Naive thymus-derived CD4-positive, alpha-beta T cell (primary cell): ENCODE measurements around the gene TTC34. TPM values are rescaled to one million over a fixed set of nuclear protein-coding genes. Genes with fewer than 3 reads are reported as not detected.
"Not testable (repeated sequence)": the region's sequence is repeated elsewhere in the genome, so short reads cannot be mapped to it uniquely, and the experiment has no call there.

Experiments
- ATAC-seq: fragments of 150-1000 bp; cut with Tn5 transposase; 2 replicates; pipeline ENCODE4 v1.10.0; 2021; ENCODE audit warnings: mild to moderate bottlenecking, moderate library complexity
- CTCF ChIA-PET: fragments of 350-600 bp; sonication (Branson Sonifier 250); formaldehyde crosslinking; loops from one replicate; lab custom pipeline; 2021; ENCODE audit warnings: antibody characterized with exemption; lab: Charles Lee
- POLR2A ChIA-PET: fragments of 350-600 bp; sonication (Branson Sonifier 250); formaldehyde crosslinking; loops from one replicate; lab custom pipeline; 2021; ENCODE audit warnings: antibody characterized with exemption, inconsistent platforms; lab: Charles Lee
- DNase-seq, 9 donors: peaks; one replicate each; pipeline versions ENCODE4 v3.0.0 to v3.0.0-alpha.2; 2020 to 2022; ENCODE audit warnings: mixed read lengths in 1 of 9
- H3K27ac ChIP-seq: one replicate; pipeline ENCODE4 v1.7.0; 2013; ENCODE audit warnings: mild to moderate bottlenecking, low read depth, low read length, moderate library complexity
- H3K27me3 ChIP-seq, 2 donors: one replicate each; pipeline ENCODE4 v1.7.0; 2013; ENCODE audit warnings: low read length in 2 of 2, mild to moderate bottlenecking in 2 of 2, moderate library complexity in 2 of 2; ENCODE audit not compliant: control insufficient read depth in 2 of 2, insufficient read depth in 2 of 2
- H3K36me3 ChIP-seq, 3 experiments: 1 replicate in 2 of 3; 2 replicates in 1 of 3; pipeline ENCODE4 v1.7.0; 2013; ENCODE audit warnings: low read length in 3 of 3, mild to moderate bottlenecking in 3 of 3, moderate library complexity in 1 of 3; ENCODE audit not compliant: insufficient read depth in 3 of 3, control insufficient read depth in 2 of 3
- H3K4me1 ChIP-seq, 2 donors: one replicate each; pipeline ENCODE4 v1.7.0; 2013; ENCODE audit warnings: low read length in 2 of 2, mild to moderate bottlenecking in 2 of 2, moderate library complexity in 1 of 2; ENCODE audit not compliant: control insufficient read depth in 2 of 2, insufficient read depth in 2 of 2
- H3K4me3 ChIP-seq: 2 replicates; pipeline ENCODE4 v1.7.0; 2013; ENCODE audit warnings: mild to moderate bottlenecking, low read length
- H3K9me3 ChIP-seq, 3 experiments: 1 replicate in 2 of 3; 2 replicates in 1 of 3; pipeline ENCODE4 v1.7.0; 2013; ENCODE audit warnings: low read length in 3 of 3; ENCODE audit not compliant: control insufficient read depth in 2 of 3
- H3K27ac Mint-ChIP-seq, 9 donors: one replicate each; pipeline ENCODE4 v1.8.0; 2020 to 2022; ENCODE audit warnings: mixed read lengths in 9 of 9, mild to moderate bottlenecking in 8 of 9, moderate library complexity in 5 of 9, inconsistent platforms in 2 of 9
- H3K27me3 Mint-ChIP-seq, 5 donors: one replicate each; pipeline ENCODE4 v1.8.0; 2021 to 2022; ENCODE audit warnings: mixed read lengths in 5 of 5, mild to moderate bottlenecking in 1 of 5
- H3K36me3 Mint-ChIP-seq, 5 donors: one replicate each; pipeline ENCODE4 v1.8.0; 2020 to 2022; ENCODE audit warnings: mixed read lengths in 5 of 5, mild to moderate bottlenecking in 3 of 5, inconsistent platforms in 1 of 5
- H3K4me1 Mint-ChIP-seq, 7 donors: one replicate each; pipeline ENCODE4 v1.8.0; 2020 to 2022; ENCODE audit warnings: mixed read lengths in 7 of 7, mild to moderate bottlenecking in 3 of 7, inconsistent platforms in 1 of 7
- H3K4me3 Mint-ChIP-seq, 10 donors: one replicate each; pipeline ENCODE4 v1.8.0; 2020 to 2022; ENCODE audit warnings: mild to moderate bottlenecking in 10 of 10, mixed read lengths in 10 of 10, moderate library complexity in 6 of 10, inconsistent platforms in 2 of 10
- H3K9me3 Mint-ChIP-seq, 11 donors: one replicate each; pipeline ENCODE4 v1.8.0; 2020 to 2022; ENCODE audit warnings: mixed read lengths in 11 of 11, mild to moderate bottlenecking in 4 of 11, inconsistent platforms in 1 of 11, moderate library complexity in 1 of 11
- intact Hi-C, 2 donors: fragments of 100-400 bp; cut with micrococcal nuclease; formaldehyde crosslinking; loops; one replicate each; pipeline ENCODE4 v1.15.1; 2023
- polyA plus RNA-seq, 2 donors: library from polyadenylated mRNA; unstranded; fragments of 300-500 nt; fragmentation: Illumina TruSeq; gene quantifications; one replicate each; pipeline ENCODE4 v1.2.3, GENCODE V29; 2021
- total RNA-seq, 6 experiments: library from RNA in 5 of 6; stranded (reverse) in 5 of 6; gene quantifications; 1 replicate in 5 of 6; 2 replicates in 1 of 6; pipeline ENCODE4 v1.2.3 and lab custom pipeline; 2021 to 2026

Gene TTC34
- total and polyA plus RNA-seq, 7 experiments from 2014 or later = 0.28 to 8.0 (median 2.1) TPM

GRCh38 chr1:2627746-2628145, 173.7 kb downstream of the TTC34 start:
- H3K9me3 ChIP-seq = no peaks in the 10 kb centered on the region
- no peaks in the 10 kb centered on the region for H3K36me3 ChIP-seq
- ATAC-seq (no peak), DNase-seq (no peak)
- peaks cover 0 to 10% (median 0%) of the 10 kb centered on the region in 5 donors for H3K36me3 Mint-ChIP-seq
- ChIA-PET CTCF (no interaction called here), POLR2A (no interaction called here)
- no peak overlapping the region for H3K27ac ChIP-seq
- peaks cover 0 to 6% of the 10 kb centered on the region in 2 donors for H3K27me3 ChIP-seq
- H3K27me3 Mint-ChIP-seq = peaks cover 34 to 46% (median 42%) of the 10 kb centered on the region in 5 donors
- H3K4me1 Mint-ChIP-seq = peaks cover 0 to 31% (median 24%) of the 10 kb centered on the region in 7 donors
- no peak overlapping the region for H3K4me3 ChIP-seq
- H3K9me3 Mint-ChIP-seq = peaks cover 0 to 10% (median 0%) of the 10 kb centered on the region in 11 donors
- intact Hi-C loops = no loop called here
- H3K4me3 Mint-ChIP-seq = peak overlapping the region in 6 of 10 donors; percentile 5 to 73 (median 51)
- H3K27ac Mint-ChIP-seq = no peak overlapping the region
- peaks cover 0 to 6% of the 10 kb centered on the region in 2 donors for H3K4me1 ChIP-seq

- peaks cover 0 to 39% (median 29%) of the 10 kb centered on the region in 7 donors for H3K4me1 Mint-ChIP-seq
Observed at GRCh38 chr1:2625748-2626147, 175.7 kb downstream of the TTC34 start.

GRCh38 chr1:2625311-2625710, 176.2 kb downstream of the TTC34 start:
- peaks cover 30 to 51% (median 33%) of the 10 kb centered on the region in 5 donors for H3K27me3 Mint-ChIP-seq
- Histone ChIP-seq H3K4me3 (no peak overlapping the region), H3K9me3 (peaks cover 0 to 5% (median 0%) of the 10 kb centered on the region in 3 experiments), H3K27ac (no peak overlapping the region), H3K4me1 (peaks cover 0 to 14% of the 10 kb centered on the region in 2 donors), H3K27me3 (peaks cover 0 to 6% of the 10 kb centered on the region in 2 donors), H3K36me3 (no peaks in the 10 kb centered on the region)
- peaks cover 0 to 5% (median 3%) of the 10 kb centered on the region in 11 donors for H3K9me3 Mint-ChIP-seq
- H3K27ac Mint-ChIP-seq = no peak overlapping the region
- CTCF ChIA-PET = no interaction called here
- H3K4me3 Mint-ChIP-seq = no peak overlapping the region
- POLR2A ChIA-PET = interaction anchor here (0.6 to 1.6 kb wide), 2 partner anchors 69 to 620 kb away, joined by 3 to 4 read pairs; partner anchors contain the start of gene TNFRSF14
- peaks cover 0 to 4% (median 0%) of the 10 kb centered on the region in 5 donors for H3K36me3 Mint-ChIP-seq
- no peak for DNase-seq
- ATAC-seq = no peak
- intact Hi-C loops = no loop called here
- peaks cover 0 to 34% (median 25%) of the 10 kb centered on the region in 7 donors for H3K4me1 Mint-ChIP-seq

More at GRCh38 chr1:2625748-2626147, 175.7 kb downstream of the TTC34 start:
- H3K27ac Mint-ChIP-seq, DNase-seq, H3K27me3 ChIP-seq, CTCF ChIA-PET, H3K36me3 Mint-ChIP-seq, H3K27ac ChIP-seq, H3K9me3 ChIP-seq, H3K36me3 ChIP-seq, ATAC-seq, intact Hi-C loops, H3K4me3 ChIP-seq, H3K9me3 Mint-ChIP-seq, POLR2A ChIA-PET, H3K4me3 Mint-ChIP-seq: not testable (repeated sequence)
- peaks cover 0 to 14% of the 10 kb centered on the region in 2 donors for H3K4me1 ChIP-seq
- H3K27me3 Mint-ChIP-seq = peaks cover 34 to 52% (median 36%) of the 10 kb centered on the region in 5 donors

GRCh38 chr1:2624735-2625300, 176.7 kb downstream of the TTC34 start:
- DNase-seq = no peak
- H3K9me3 Mint-ChIP-seq = peaks cover 0 to 8% (median 4%) of the 10 kb centered on the region in 11 donors
- no peaks in the 10 kb centered on the region for H3K36me3 ChIP-seq
- H3K27me3 ChIP-seq = peaks cover 0 to 6% of the 10 kb centered on the region in 2 donors
- intact Hi-C loops = no loop called here
- peaks cover 0 to 14% of the 10 kb centered on the region in 2 donors for H3K4me1 ChIP-seq
- no peak overlapping the region for H3K27ac Mint-ChIP-seq
- POLR2A ChIA-PET = interaction anchor here (0.6 to 1.6 kb wide), 2 partner anchors 69 to 619 kb away, joined by 3 to 4 read pairs; partner anchors contain the start of gene TNFRSF14
- H3K27ac ChIP-seq = no peak overlapping the region
- CTCF ChIA-PET = no interaction called here
- peaks cover 0 to 7% (median 0%) of the 10 kb centered on the region in 3 experiments for H3K9me3 ChIP-seq
- ATAC-seq = no peak
- H3K4me3 ChIP-seq = no peak overlapping the region
- no peak overlapping the region for H3K4me3 Mint-ChIP-seq
- peaks cover 0 to 7% (median 4%) of the 10 kb centered on the region in 5 donors for H3K36me3 Mint-ChIP-seq
- H3K27me3 Mint-ChIP-seq = peaks cover 25 to 48% (median 33%) of the 10 kb centered on the region in 5 donors
- H3K4me1 Mint-ChIP-seq = peaks cover 0 to 34% (median 24%) of the 10 kb centered on the region in 7 donors

GRCh38 chr1:2623571-2624337, 177.7 kb downstream of the TTC34 start:
- Histone ChIP-seq H3K9me3 (peaks cover 0 to 7% (median 0%) of the 10 kb centered on the region in 3 experiments), H3K4me3 (no peak overlapping the region), H3K36me3 (no peaks in the 10 kb centered on the region), H3K4me1 (peaks cover 0 to 14% of the 10 kb centered on the region in 2 donors), H3K27me3 (no peaks in the 10 kb centered on the region), H3K27ac (no peak overlapping the region)
- ATAC-seq (no peak), DNase-seq (no peak)
- Mint-ChIP-seq H3K27me3 (peaks cover 22 to 47% (median 30%) of the 10 kb centered on the region in 5 donors), H3K36me3 (peaks cover 0 to 10% (median 5%) of the 10 kb centered on the region in 5 donors), H3K4me3 (peak overlapping the region in 5 of 10 donors; percentile 13 to 63 (median 37)), H3K4me1 (peaks cover 0 to 37% (median 21%) of the 10 kb centered on the region in 7 donors), H3K9me3 (peaks cover 0 to 16% (median 5%) of the 10 kb centered on the region in 11 donors), H3K27ac (peak overlapping the region in 1 of 9 donors; percentile 58)
- intact Hi-C loops = no loop called here
- CTCF ChIA-PET = no interaction called here
- POLR2A ChIA-PET = interaction anchor here (0.6 to 1.6 kb wide), 2 partner anchors 68 to 345 kb away, joined by 3 to 4 read pairs; partner anchors contain the start of gene TNFRSF14

- CTCF ChIA-PET = no interaction called here
- H3K4me3 ChIP-seq = no peak overlapping the region
Observed at GRCh38 chr1:2617971-2618470, 183.5 kb downstream of the TTC34 start.

More at GRCh38 chr1:2617971-2618470, 183.5 kb downstream of the TTC34 start:
- DNase-seq = no peak
- peaks cover 5 to 17% (median 7%) of the 10 kb centered on the region in 7 donors for H3K4me1 Mint-ChIP-seq
- Histone ChIP-seq H3K9me3 (peaks cover 0 to 25% (median 0%) of the 10 kb centered on the region in 3 experiments), H3K27ac (no peak overlapping the region), H3K4me1 (peaks cover 3 to 10% of the 10 kb centered on the region in 2 donors), H3K36me3 (no peaks in the 10 kb centered on the region), H3K27me3 (no peaks in the 10 kb centered on the region)
- no peak overlapping the region for H3K4me3 Mint-ChIP-seq
- no peak for ATAC-seq
- intact Hi-C loops = no loop called here
- POLR2A ChIA-PET = no interaction called here
- H3K27me3 Mint-ChIP-seq = peaks cover 0 to 18% (median 6%) of the 10 kb centered on the region in 5 donors
- peaks cover 0 to 23% (median 12%) of the 10 kb centered on the region in 5 donors for H3K36me3 Mint-ChIP-seq
- peak overlapping the region in 1 of 9 donors; percentile 15 for H3K27ac Mint-ChIP-seq
- H3K9me3 Mint-ChIP-seq = peaks cover 15 to 55% (median 26%) of the 10 kb centered on the region in 11 donors
